Stimulated activated CD4-positive, alpha-beta T cell treated with anti-CD3 and anti-CD28 coated beads, Interleukin-4, amount 100 ng/mL, for 24 hours (primary cell): ENCODE results near the gene VAV1.
"Not testable (repeated sequence)": the region's sequence is repeated elsewhere in the genome, so short reads cannot be mapped to it uniquely, and the experiment has no call there.

ENCODE experiments used
- DNase-seq: peaks from one replicate; pipeline ENCODE4 v3.0.0-alpha.2; 2020

The VAV1 gene

DNA sequence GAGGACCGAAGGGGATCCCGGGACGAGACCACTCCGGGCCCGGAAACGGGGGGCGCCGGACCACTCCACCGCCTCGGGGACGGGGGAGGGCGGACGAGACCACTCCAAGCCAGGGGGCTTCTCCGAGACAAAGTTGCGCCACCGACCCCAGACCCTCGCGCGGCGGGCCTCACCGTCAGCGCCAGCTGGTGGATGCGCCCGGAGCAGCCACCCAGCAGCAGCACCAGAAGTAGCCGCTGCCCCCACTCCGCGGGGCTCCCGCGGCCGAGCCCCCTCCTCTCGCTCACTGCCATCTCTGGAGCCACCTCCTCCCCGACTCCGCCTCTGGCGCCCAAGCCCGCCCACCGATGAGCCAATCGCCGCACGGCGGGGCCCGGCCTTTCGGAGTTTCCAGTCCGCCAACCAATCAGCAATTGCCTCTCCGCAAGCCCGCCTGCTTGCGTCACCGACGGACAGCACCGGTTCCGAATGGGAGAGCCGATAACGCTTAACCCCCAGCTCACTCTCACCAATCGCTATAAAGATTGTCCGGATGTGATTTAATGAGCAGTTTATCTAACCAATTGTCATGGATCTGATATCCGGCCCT lies 35.1 kb upstream of the VAV1 start, which contains the start of gene GPR108:
TSS of gene GPR108 (minus strand) at position 297 of the 589 bp plus-strand sequence. CDS start at position 293, 4 bp downstream.
- DNase-seq, result peak; percentile 99

DNA sequence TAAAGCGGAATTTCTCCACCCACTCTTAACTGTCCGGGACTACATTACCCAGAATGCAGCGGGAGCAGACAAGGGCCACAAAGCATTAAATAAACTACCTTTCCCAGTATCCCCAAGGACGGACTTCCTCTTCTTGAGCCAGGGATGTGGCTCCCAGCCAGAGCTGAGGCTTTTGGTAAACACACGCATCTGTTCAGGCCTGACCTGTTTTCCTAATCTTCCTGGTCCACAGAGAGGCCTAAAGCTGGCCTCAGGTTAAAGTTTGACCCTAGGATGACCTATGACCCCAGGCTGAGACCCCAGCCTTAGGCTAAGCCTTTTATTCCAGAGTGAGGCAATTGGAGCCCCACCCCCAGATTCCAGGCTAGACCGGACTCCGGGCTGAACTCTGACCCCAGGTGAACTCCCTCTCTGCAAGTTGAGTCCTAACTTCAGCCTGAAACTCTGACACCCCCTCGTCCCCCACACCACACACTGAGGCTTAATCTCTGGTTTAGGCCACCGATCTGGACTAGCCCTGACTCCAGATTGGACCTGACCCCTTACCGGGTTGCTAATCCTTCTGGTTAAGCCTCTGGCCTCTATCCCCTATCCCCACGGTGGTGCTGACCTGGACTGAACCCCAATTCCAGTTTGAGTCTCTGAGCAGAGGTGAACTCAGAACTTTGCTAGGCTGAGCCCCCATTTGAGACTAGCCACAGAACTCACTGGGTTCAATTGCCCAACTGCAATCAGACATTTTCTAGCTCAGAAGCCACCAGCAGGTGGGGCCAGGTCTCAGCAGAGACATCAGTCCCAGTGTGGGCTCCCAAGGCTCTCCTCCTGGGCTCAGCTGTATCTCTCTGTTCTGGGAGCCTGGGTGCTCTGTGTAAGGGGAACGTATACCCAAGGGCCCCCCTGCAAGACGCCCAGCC lies 34.4 kb upstream of the VAV1 start:
- DNase-seq, result peak; percentile 82

DNA sequence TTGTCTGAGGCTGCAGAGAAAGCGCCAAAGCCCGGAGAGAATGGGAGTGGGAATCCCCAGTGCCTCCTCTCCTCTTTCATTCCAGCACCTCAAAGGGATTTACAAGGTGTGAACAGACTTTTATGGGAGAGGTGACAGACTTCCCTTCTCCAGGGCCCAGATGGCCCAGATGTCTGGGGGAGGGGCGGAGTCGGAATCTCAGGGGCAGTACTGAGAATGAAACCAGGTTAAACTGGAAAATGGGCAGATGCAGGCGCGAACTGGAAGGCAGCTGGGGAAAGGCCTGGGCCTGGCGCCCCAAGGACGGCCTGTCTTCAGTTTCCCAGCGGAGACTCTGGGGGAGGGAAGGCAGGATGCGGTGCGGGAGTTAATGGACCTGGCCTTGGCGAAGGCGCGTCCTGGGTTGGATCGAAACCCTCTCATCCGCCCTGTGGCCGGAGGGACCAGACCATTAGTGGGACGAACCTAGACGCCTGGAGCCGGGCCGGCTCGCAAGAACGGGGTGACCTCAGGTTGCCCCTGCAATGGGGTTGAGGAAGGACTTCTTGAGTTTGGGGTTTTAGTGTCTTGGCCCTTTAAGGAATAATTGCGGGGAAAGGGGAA lies 33.6 kb upstream of the VAV1 start:
- DNase-seq, result peak; percentile 26

DNA sequence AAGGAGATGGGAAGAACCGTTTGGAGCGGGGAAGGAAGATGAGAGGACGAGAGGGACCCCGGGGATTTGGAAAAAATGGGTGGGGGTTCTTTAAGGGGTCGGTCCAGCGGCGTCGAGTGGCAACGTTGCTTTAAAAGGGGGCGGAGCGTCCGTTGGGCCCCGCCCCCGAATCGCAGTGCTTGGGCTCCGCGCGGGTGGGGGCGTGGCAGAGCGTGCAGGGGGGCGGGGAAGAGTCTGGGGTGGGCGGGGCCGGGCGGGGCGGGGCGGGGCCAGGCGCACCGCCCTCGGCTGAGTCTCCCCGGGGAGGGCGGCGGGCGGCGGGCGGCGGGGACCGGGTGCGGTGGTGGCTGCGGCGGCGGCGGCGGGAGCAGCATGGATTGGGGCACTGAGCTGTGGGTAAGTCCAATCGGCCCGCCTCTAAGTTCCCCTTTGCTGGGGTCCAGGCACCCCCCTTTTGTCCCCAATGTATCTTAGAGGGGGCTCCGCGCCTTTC lies 33.1 kb upstream of the VAV1 start, which contains the start of gene TRIP10:
TSS of gene TRIP10 (plus strand) at position 291 of the 493 bp plus-strand sequence. CDS start at position 373, 82 bp downstream.
- peak; percentile 81 for DNase-seq

DNA sequence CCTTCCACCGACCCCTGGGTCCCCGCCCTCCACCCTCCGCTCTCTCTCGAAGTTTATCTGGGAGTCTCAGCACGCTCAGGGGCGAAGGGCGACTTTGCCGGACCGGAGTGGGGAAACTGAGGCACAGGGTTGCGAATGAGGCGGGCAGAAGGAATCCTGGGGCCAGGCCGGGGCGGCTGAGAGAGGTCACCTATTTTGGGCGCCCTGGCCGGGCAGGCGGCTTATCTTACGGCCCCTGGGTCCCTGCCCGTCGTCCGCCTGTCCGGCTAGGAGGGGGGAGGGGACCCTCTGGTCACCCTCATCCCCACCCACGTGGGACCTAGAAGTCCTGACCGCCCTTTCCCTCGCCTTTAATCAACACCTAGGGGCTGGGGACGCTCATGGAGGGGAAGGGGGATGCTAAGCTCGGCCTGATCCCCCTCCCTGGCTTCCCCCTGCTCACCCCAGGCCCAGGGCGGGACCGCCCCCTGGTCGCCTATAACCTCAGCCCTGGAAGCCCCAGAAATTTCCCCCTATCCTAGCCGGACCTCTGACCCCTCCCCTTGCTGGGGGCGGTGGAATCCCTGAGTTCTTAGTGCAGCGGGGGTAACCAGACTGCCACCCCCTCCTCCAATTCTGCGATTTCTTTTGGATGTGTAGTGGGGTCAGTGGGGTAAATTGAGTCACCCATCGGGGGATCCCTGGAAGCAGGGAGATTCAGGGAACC lies 32.5 kb upstream of the VAV1 start:
- peak; percentile 14 for DNase-seq

DNA sequence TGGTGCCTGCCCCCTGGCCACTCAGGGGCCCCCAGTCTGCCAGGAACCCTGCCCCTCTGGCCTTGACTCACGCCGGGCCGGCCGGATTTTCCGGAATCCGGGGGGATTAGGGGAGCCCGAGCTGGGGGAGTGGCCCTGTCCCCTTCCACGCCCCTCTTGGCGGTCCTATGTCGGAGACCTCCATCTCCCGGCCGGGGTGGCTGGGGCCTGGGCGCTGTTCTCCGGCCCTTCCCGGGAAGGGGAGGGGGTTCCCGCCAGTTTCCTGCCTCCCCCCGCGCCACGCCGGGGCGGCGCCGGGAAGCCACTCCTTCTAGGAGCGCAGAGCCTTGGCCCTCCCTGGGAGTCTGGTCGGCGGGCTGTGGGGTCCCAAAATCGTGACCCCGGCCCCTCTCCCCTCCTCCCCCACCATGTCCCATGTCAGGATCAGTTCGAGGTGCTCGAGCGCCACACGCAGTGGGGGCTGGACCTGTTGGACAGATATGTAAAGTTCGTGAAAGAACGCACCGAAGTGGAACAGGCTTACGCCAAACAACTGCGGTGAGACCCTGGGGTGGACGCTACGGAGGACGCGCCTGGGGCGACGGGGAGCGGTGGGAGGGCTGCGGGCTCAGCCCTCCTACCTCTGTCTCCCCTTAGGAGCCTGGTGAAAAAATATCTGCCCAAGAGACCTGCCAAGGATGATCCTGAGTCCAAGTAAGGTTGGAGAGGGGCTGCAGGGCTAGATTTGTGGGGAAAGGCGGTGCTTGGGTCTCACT lies 31.7 kb upstream of the VAV1 start:
- peak; percentile 22 for DNase-seq

DNA sequence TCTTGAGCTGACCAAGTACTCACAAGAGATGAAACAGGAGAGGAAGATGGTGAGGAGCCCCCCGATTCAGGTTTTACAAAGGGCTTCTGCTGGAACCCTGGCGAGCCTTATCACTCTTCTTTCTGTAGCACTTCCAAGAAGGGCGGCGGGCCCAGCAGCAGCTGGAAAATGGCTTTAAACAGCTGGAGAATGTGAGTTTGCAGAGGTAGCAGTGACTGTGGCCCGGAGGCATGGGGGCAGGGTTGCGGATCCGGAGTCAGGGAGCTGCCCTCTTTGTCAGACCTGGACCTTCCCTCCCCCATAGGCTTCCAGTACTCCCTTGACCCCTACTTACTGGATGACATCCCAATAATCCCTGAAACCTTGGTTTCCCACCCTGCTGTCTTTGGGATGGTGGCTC lies 29.4 kb upstream of the VAV1 start:
- no peak for DNase-seq

DNA sequence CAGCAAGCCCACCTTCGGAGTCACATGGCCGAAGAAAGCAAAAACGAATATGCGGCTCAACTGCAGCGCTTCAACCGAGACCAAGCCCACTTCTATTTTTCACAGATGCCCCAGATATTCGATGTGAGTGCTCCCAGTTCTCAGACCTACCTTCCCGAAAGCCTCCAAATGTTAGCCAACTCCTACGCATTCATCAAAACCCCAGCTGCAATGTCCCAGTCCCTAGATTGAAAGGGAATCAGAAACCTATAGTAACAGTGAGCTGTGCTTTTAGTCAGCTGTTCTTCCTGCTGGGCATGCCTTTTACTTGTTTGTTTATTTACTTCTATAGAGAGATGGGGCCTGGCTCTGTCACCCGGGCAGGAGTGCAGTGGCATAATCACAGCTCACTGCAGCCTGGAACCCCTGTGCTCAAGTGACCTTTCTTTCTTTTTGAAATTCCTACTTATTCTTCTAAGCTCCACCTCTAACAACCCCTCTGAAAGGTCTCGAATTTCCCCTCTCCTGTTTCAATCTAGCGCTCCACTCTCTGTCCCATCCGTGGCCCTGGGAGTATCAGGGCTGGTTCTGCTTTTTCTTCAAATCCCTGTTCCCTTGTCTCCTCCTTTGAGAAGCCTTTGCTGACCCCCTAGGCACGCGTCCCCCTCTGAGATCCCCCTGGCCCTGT lies 28.7 kb upstream of the VAV1 start:
- DNase-seq, result no peak

DNA sequence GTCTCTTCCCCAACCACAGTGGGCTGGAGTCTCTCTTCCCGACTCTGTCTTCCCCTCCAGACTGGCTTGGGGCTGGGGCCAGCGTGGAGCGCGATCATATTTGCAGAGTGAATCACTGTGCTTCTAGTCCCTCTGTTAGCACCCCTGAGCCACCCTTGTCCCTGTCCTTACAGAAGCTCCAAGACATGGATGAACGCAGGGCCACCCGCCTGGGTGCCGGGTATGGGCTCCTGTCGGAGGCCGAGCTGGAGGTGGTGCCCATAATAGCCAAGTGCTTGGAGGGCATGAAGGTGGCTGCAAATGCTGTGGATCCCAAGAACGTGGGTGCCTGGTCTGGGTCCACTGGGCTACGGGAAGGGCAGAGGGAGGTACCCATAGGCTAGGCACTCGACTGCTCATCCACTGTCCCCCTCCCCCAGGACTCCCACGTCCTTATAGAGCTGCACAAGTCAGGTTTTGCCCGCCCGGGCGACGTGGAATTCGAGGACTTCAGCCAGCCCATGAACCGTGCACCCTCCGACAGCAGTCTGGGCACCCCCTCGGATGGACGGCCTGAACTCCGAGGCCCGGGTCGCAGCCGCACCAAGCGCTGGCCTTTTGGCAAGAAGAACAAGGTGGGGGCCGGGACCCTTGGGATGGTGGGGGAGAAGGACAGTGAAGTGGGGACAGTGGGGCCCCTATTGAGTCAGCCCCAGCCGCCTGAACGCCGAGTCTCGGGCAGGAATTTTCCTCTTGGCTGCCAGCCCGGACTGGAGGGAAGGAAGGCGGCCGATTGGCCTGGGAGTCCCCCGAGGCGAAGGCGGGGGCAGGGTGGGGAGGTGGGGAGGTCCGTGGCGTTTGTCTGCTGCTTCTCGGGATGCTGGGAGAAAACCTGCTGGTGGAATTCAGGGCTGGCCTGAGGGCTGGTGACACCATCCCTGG lies 27.9 kb upstream of the VAV1 start:
- DNase-seq, result no peak

DNA sequence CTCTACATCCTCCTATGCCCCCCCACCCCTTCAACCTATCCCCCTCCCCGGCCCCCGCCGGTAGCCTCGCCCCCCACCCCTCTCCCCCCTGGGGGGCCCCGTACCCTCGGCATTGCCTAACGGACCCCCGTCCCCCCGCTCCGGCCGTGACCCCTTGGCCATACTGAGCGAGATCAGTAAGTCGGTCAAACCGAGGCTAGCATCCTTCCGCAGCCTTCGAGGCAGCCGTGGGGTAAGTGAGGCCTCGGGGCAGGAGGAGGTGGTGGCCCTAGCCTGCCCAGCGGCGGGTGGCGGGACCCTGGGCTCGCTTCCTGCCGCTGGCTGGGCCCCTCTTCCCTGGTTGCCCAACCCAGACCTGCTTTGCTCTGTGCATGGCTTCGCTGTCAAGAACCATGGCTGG lies 26.5 kb upstream of the VAV1 start:
- DNase-seq, result no peak

DNA sequence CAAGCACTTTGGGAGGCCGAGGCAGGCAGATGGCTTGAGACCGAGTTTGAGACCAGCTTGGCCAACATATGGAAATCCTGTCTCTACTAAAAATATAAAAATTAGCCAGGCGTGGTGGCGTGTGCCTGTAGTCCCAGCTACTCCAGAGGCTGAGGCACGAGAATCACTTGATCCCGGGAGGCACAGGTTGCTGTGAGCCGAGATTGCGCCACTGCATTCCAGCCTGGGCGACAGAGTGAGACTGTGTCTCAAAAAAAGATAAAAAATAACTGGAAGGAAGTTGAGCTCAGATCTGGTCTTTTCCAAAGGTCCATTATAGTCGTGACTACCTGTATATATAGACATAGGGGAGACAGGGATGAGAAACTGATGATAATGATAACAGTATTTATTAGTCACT lies 24.0 kb upstream of the VAV1 start:
- not testable (repeated sequence) for DNase-seq

DNA sequence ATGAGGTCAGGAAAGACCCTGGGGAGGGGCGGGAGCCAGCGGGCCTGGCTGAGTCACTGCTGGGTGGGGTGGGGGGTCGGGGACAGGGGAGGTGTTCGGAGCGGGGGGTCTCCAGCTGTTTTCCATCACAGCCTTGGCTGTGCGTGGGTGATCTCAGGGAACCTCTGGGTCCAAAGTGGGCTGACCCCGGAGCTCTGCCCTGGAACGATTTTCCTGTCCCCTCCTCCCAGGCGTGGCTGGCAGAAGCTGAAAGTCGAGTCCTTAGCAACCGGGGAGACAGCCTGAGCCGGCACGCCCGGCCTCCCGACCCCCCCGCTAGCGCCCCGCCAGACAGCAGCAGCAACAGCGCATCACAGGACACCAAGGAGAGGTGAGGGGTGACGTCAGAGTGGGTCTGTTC lies 22.4 kb upstream of the VAV1 start:
- DNase-seq, result no peak

DNA sequence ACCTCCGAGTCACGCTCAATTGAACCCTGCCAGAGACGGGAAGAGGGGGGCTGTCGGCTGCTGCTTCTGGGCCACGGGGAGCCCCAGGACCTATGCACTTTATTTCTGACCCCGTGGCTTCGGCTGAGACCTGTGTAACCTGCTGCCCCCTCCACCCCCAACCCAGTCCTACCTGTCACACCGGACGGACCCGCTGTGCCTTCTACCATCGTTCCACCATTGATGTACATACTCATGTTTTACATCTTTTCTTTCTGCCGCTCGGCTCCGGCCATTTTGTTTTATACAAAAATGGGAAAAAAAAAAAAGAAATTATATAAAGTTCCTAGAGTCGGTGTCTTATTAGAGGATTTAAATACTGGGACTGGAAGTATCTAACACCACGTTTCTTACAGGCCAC lies 21.3 kb upstream of the VAV1 start:
- no peak for DNase-seq

DNA sequence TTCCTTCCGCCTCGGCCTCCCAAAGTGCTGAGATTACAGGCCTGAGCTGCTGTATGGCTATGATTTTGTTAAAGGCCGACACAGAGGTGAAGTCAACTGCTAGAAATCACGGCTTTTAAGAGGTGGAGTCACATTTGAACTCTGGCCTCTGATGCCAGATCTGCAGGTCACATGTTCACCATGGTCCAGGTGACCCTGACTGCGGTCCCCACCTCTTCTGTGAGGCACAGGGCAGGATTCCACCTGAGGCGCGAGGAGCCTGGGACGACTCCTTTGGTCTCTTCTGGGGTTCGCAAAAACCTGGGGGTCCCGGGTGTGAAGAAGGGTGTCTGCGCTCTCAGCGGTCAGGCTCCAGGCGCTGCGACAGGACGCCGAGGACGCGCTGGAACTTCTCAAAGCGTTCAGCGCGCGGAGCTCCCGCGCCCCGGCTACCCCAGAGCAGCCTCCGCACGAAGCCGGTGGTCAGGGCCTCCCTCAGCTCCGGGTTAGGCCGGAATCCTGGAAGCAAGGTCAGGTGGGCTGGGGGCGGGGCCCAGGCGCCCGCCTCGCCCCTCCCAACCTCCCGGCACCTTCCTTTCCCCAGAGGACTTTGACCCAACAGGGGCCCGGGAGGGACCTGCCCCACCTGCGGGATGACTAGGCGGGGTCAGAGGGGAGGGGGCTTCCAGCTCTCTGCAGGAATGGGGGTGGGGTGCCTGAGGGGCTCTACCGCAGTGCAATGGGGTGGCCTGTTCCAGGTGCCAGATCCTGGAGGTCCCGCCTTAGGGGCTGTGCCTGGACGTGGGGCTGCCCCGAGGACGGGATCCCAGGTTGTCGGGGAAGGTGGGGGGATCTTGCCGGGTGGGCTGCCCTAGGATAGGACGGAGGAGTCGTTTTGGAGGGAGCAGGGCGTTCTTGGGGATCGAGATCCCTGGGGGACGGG lies 20.0 kb upstream of the VAV1 start:
- no peak for DNase-seq

DNA sequence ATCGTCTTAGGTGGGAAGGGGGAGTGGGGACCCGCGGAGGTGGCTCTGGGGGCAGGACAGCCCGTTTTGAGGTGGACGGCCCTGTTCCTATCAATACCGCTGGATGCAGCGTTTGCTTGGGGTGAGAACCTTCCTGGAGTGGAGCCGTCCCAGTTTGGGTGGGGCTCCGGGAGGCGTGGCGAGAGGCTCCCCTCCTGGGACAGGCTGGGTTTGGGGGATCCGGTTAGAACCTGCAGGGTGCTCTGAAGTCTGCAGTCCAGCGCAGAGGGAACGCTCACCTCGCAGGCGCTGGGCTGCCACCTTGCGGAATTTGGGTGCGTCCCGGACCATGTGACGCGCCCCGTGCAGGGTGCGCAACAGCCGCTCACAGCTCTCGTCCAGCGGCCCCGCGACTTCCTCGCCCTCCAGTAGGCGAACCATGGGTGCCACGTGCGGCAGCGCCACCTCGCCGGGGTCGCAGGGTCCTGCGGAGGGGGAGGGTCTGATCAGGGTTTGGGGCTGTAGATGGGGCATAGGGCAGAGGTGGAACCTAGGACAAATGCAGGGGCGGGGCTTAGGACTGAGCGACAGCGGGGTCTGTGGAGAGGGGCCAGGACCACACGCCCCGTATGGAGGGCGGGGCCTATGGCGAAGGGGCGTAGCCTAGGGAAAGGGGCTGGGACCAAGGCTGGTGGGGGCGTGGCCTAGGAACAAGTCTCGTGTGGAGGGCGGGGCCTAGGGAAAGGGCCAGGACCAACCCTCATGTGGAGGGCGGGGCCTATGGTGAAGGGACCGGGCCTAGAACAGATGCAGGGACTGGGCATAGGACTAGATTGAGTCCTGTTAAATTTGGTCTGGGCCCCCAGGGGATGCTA lies 19.1 kb upstream of the VAV1 start:
- peak; percentile 85 for DNase-seq

DNA sequence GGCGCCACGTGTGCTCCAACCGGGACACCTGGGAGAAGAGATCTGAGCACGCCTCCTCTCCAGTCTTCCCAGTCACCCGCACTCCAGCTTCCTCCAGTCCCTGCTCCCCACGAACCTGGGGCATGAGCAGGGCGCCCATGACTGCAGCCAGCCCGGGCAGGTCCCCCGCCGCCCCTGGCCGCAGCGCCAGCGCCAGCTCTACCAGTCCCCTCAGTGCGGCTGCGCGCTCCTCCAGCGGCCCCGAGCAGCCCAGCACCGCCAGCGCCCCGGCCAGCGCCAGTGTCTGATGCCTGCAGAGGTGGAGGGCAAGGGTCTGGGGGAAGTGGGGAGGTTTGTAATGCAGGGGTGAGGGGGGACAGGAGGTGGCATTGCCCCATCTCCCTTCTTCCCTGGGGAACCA lies 18.4 kb upstream of the VAV1 start:
- DNase-seq, result no peak

DNA sequence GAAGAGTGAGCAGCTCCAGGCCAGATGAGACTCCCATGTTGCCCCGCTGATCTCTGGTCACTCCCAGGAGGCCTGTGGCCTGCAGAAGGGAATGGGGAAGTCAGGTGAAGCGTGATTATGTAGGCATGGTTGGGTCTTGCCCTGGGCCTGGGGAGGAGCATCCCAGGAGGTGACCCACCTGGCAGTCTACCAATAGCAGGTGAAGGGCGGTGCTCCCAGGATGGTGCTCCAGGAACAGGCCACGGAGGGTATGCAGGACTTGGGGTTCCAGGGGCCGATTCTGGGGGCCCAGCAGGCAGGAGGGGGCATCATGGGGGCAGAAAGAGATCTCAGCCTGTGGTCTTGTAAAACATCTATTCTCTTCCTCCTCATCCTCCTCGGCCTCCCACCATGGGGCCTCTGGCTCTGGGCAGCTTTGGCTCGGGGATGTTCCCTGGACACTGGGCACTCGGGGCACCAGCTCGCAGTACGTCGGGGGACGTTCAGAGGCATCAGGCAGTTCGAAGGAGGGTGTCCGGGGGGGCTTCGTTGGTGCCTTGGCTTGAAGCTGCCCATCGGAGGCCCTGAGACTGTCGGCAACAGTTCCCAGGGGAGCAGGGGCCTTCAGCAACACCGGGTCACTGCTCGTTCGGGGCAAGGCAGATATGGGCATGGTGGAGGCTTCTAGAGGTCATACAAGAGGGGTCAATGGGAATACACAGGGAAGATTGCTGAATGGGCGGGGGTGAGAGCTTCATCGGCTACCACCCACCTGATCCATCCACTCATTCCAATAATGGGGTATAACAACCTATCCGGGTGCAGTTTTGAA lies 17.6 kb upstream of the VAV1 start:
- DNase-seq, result no peak
